ENCODE data around the gene CD99L2. TPM values are rescaled to one million over a fixed set of nuclear protein-coding genes. Genes with fewer than 3 reads are reported as not detected.

Gene CD99L2
- total RNA-seq, 2 experiments from 2014 or later, result 5.9 to 12.3 TPM

- peaks cover 5% of the 10 kb centered on the region for H3K4me1 ChIP-seq (ENCODE audit: insufficient read depth, low read length, poor library complexity, severe bottlenecking)
These were observed 29.0 kb downstream of the CD99L2 start for GRCh38 chrX:150869450-150869849.

DNA sequence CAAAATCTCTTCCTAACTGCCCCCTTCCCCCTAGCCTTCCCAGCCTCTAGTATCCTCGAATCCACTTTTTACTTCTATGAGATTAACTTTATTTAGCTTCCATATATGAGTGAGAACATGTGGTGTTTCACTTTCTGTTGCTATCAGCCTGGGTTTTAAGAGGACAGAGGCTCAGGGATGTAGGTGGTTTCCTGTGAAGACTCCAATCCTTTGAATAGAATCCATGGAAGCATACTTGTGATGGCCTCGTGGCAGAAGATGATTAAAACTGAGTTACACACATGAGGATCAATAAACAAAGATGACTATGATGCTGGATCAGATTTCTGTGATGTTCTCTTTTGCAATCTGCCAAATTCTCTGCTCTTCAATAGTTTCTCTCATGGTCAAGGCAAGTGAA, 29.8 kb downstream of the CD99L2 start:
- Histone ChIP-seq H4K20me1 (ENCODE audit: insufficient read depth, low read length) (no peaks in the 10 kb centered on the region), H3K36me3 (ENCODE audit: insufficient read depth, low read length) (no peaks in the 10 kb centered on the region), H3K4me1 (ENCODE audit: insufficient read depth, low read length, poor library complexity, severe bottlenecking) (peaks cover 2% of the 10 kb centered on the region), H2AFZ (ENCODE audit: low read length) (no peak overlapping the region), H3K79me2 (ENCODE audit: insufficient read depth, low read depth, low read length) (no peaks in the 10 kb centered on the region), H3K9me2 (ENCODE audit: insufficient read depth, low read length) (no peaks in the 10 kb centered on the region), H3K27ac (ENCODE audit: low read depth, low read length, poor library complexity, severe bottlenecking) (no peak overlapping the region), H3K9me3 (ENCODE audit: low read length) (no peaks in the 10 kb centered on the region), H3K4me2 (ENCODE audit: low read length) (no peak overlapping the region), H3K4me3 (ENCODE audit: low read depth, low read length, poor library complexity, severe bottlenecking) (no peak overlapping the region)
- DNase-seq (ENCODE audit: low spot score), result no peak
- CTCF ChIA-PET (ENCODE audit: unreplicated experiment), result no interaction called here
- no peak for TF ChIP-seq EZH2phosphoT487 (IDR thresholded peaks at IDR 0.05; ENCODE audit: borderline replicate concordance, low read depth, low read length)
- TF ChIP-seq, protein P1, sequence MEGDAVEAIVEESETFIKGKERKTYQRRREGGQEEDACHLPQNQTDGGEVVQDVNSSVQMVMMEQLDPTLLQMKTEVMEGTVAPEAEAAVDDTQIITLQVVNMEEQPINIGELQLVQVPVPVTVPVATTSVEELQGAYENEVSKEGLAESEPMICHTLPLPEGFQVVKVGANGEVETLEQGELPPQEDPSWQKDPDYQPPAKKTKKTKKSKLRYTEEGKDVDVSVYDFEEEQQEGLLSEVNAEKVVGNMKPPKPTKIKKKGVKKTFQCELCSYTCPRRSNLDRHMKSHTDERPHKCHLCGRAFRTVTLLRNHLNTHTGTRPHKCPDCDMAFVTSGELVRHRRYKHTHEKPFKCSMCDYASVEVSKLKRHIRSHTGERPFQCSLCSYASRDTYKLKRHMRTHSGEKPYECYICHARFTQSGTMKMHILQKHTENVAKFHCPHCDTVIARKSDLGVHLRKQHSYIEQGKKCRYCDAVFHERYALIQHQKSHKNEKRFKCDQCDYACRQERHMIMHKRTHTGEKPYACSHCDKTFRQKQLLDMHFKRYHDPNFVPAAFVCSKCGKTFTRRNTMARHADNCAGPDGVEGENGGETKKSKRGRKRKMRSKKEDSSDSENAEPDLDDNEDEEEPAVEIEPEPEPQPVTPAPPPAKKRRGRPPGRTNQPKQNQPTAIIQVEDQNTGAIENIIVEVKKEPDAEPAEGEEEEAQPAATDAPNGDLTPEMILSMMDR (conservative IDR thresholded peaks at IDR 0.05; ENCODE audit: low read length), result no peak
- POLR2A ChIA-PET, result no interaction called here
- intact Hi-C loops (cut with micrococcal nuclease; ENCODE audit: unreplicated experiment), result no loop called here
- no TSS peak for BruUV-seq (replicated peaks)

More at GRCh38 chrX:150869450-150869849, 29.0 kb downstream of the CD99L2 start:
- no peak overlapping the region for H3K4me3 ChIP-seq (ENCODE audit: low read depth, low read length, poor library complexity, severe bottlenecking)
- no peaks in the 10 kb centered on the region for H3K9me3 ChIP-seq (ENCODE audit: low read length)
- H3K36me3 ChIP-seq (ENCODE audit: insufficient read depth, low read length), result no peaks in the 10 kb centered on the region
- TF ChIP-seq, protein P1 (conservative IDR thresholded peaks at IDR 0.05; ENCODE audit: low read length), result no peak
- TF ChIP-seq EZH2phosphoT487 (IDR thresholded peaks at IDR 0.05; ENCODE audit: borderline replicate concordance, low read depth, low read length), result no peak
- no peaks in the 10 kb centered on the region for H4K20me1 ChIP-seq (ENCODE audit: insufficient read depth, low read length)
- POLR2A ChIA-PET, result no interaction called here
- no peaks in the 10 kb centered on the region for H3K79me2 ChIP-seq (ENCODE audit: insufficient read depth, low read depth, low read length)
- H2AFZ ChIP-seq (ENCODE audit: low read length), result no peak overlapping the region
- no peaks in the 10 kb centered on the region for H3K9me2 ChIP-seq (ENCODE audit: insufficient read depth, low read length)
- H3K27ac ChIP-seq (ENCODE audit: low read depth, low read length, poor library complexity, severe bottlenecking), result no peak overlapping the region
- CTCF ChIA-PET (ENCODE audit: unreplicated experiment), result no interaction called here
- intact Hi-C loops (cut with micrococcal nuclease; ENCODE audit: unreplicated experiment), result no loop called here
- BruUV-seq (replicated peaks), result no TSS peak
- DNase-seq (ENCODE audit: low spot score), result no peak
- H3K4me2 ChIP-seq (ENCODE audit: low read length), result no peak overlapping the region

- CTCF ChIA-PET (ENCODE audit: unreplicated experiment), result no interaction called here
- no peaks in the 10 kb centered on the region for H3K9me3 ChIP-seq (ENCODE audit: low read length)
- H3K4me2 ChIP-seq (ENCODE audit: low read length), result no peak overlapping the region
- intact Hi-C loops (cut with micrococcal nuclease; ENCODE audit: unreplicated experiment), result no loop called here
- no peaks in the 10 kb centered on the region for H3K36me3 ChIP-seq (ENCODE audit: insufficient read depth, low read length)
- no peaks in the 10 kb centered on the region for H4K20me1 ChIP-seq (ENCODE audit: insufficient read depth, low read length)
- no peak overlapping the region for H3K27ac ChIP-seq (ENCODE audit: low read depth, low read length, poor library complexity, severe bottlenecking)
- DNase-seq (ENCODE audit: low spot score), result no peak
- H3K4me3 ChIP-seq (ENCODE audit: low read depth, low read length, poor library complexity, severe bottlenecking), result no peak overlapping the region
- TF ChIP-seq, protein P1 (conservative IDR thresholded peaks at IDR 0.05; ENCODE audit: low read length), result no peak
- no peak for TF ChIP-seq EZH2phosphoT487 (IDR thresholded peaks at IDR 0.05; ENCODE audit: borderline replicate concordance, low read depth, low read length)
- no peaks in the 10 kb centered on the region for H3K9me2 ChIP-seq (ENCODE audit: insufficient read depth, low read length)
- H3K4me1 ChIP-seq (ENCODE audit: insufficient read depth, low read length, poor library complexity, severe bottlenecking), result no peaks in the 10 kb centered on the region
- H2AFZ ChIP-seq (ENCODE audit: low read length), result no peak overlapping the region
- BruUV-seq (replicated peaks), result no TSS peak
- no peaks in the 10 kb centered on the region for H3K79me2 ChIP-seq (ENCODE audit: insufficient read depth, low read depth, low read length)
- POLR2A ChIA-PET, result no interaction called here
These were observed 34.3 kb downstream of the CD99L2 start for GRCh38 chrX:150864127-150864526.

All from OCI-LY7 (cell line).